Panc1 (cell line): ENCODE data around the gene GRID1. TPM values are rescaled to one million over a fixed set of nuclear protein-coding genes. Genes with fewer than 3 reads are reported as not detected.
"Not testable (repeated sequence)": the region's sequence is repeated elsewhere in the genome, so short reads cannot be mapped to it uniquely, and the experiment has no call there.

Source experiments
- ATAC-seq: fragments of 200-7000 bp; cut with Tn5 transposase; 2 replicates; pipeline ENCODE4 v1.9.1; 2020; ENCODE audit warnings: mild to moderate bottlenecking, moderate library complexity
- BruUV-seq: library from RNA; stranded (reverse); fragments of 400-500 nt; replicated peaks from 2 replicates; lab custom pipeline; 2021; lab: Mats Ljungman, UMichigan
- CTCF ChIA-PET: fragments of 300-600 bp; sonication (Branson Sonifier 250); formaldehyde crosslinking; loops from one replicate; lab custom pipeline; 2022; ENCODE audit warnings: antibody characterized with exemption; lab: Charles Lee
- POLR2A ChIA-PET: fragments of 300-600 bp; sonication (Branson Sonifier 250); formaldehyde crosslinking; loops from one replicate; lab custom pipeline; 2022; ENCODE audit warnings: antibody characterized with exemption; lab: Charles Lee
- DNase-seq: peaks from one replicate; pipeline ENCODE4 v3.0.0-alpha.2; 2010; ENCODE audit warnings: low read depth, low spot score
- H3K27ac ChIP-seq: 2 replicates; pipeline ENCODE4 v1.5.1; 2011; ENCODE audit warnings: mild to moderate bottlenecking, low read length, inconsistent platforms
- H3K27me3 ChIP-seq: fragments of 200-500 bp; sonication (Bioruptor generic); 2 replicates; pipeline ENCODE4 v1.6.0; 2014; ENCODE audit warnings: low read length, inconsistent platforms; ENCODE audit not compliant: control insufficient read depth, insufficient read depth
- H3K36me3 ChIP-seq: fragments of 200-500 bp; sonication (Bioruptor generic); 2 replicates; pipeline ENCODE4 v1.5.1; 2014; ENCODE audit warnings: inconsistent platforms, mild to moderate bottlenecking, low read length, moderate library complexity; ENCODE audit not compliant: control insufficient read depth, insufficient read depth
- H3K4me1 ChIP-seq: 2 replicates; pipeline ENCODE4 v1.5.1; 2011; ENCODE audit warnings: inconsistent platforms, mild to moderate bottlenecking, low read length, moderate library complexity; ENCODE audit not compliant: control insufficient read depth, insufficient read depth
- H3K4me3 ChIP-seq, 2 experiments: 2 replicates each; pipeline ENCODE4 v1.5.1; 2011 to 2012; ENCODE audit warnings: low read depth in 2 of 2, low read length in 2 of 2, mild to moderate bottlenecking in 2 of 2, inconsistent platforms in 1 of 2, moderate library complexity in 1 of 2
- H3K9me3 ChIP-seq: fragments of 200-500 bp; sonication (Bioruptor generic); 2 replicates; pipeline ENCODE4 v1.5.1; 2014; ENCODE audit warnings: low read depth, mild to moderate bottlenecking, inconsistent platforms, low read length, moderate library complexity; ENCODE audit not compliant: control insufficient read depth, insufficient read depth
- POLR2AphosphoS5 ChIP-seq: IDR thresholded peaks from 2 replicates; pipeline ENCODE4 v1.6.1; 2012; ENCODE audit warnings: mild to moderate bottlenecking, low read depth, low read length, moderate library complexity
- REST ChIP-seq, 2 experiments: IDR thresholded peaks; 2 replicates each; pipeline ENCODE4 v1.6.1; 2011 to 2012; ENCODE audit warnings: low read depth in 2 of 2, control low read depth in 1 of 2, low read length in 1 of 2, mild to moderate bottlenecking in 1 of 2, moderate library complexity in 1 of 2; ENCODE audit not compliant: insufficient read depth in 1 of 2
- SIN3A ChIP-seq: IDR thresholded peaks from 2 replicates; pipeline ENCODE4 v1.6.1; 2012; ENCODE audit warnings: low read depth, mild to moderate bottlenecking, low read length, moderate library complexity, borderline replicate concordance; ENCODE audit not compliant: insufficient read depth
- TCF7L2 ChIP-seq: IDR thresholded peaks from 2 replicates; pipeline ENCODE4 v1.6.1; 2011; ENCODE audit warnings: mild to moderate bottlenecking, low read depth, low read length, inconsistent platforms
- in situ Hi-C: cut with HindIII; loops from 2 replicates; pipeline ENCODE4 v1.10.0; 2016; ENCODE audit warnings: low sequenced_read_pairs, low pct_unique_long_range_greater_than_20kb
- intact Hi-C: fragments of 100-400 bp; cut with micrococcal nuclease; formaldehyde crosslinking; loops from one replicate; pipeline ENCODE4 v1.10.0; 2022; ENCODE audit not compliant: unreplicated experiment
- total RNA-seq: library from RNA; stranded (reverse); gene quantifications from one replicate; pipeline ENCODE4 v1.2.1, GENCODE V29; 2021; ENCODE audit not compliant: unreplicated experiment
- TF ChIP-seq, protein P1 (sequence below): fragments of 450-650 bp; IDR thresholded peaks from 2 replicates; pipeline ENCODE4 v1.5.1; 2017; ENCODE audit warnings: mild to moderate bottlenecking

Gene GRID1
- total RNA-seq, 1 experiment from 2014 or later = 2.3 TPM

GRCh38 chr10:86389441-86390193, 23.0 kb upstream of the GRID1 start:
- BruUV-seq = no TSS peak
- ChIA-PET POLR2A (no interaction called here), CTCF (interaction anchor here (0.7 kb wide), 1 partner anchor 78 kb away, joined by 5 read pairs; no protein-coding TSS in a partner anchor)
- Histone ChIP-seq H3K9me3 (no peaks in the 10 kb centered on the region), H3K27ac (no peak overlapping the region), H3K27me3 (peaks cover 9% of the 10 kb centered on the region), H3K4me1 (no peaks in the 10 kb centered on the region), H3K36me3 (no peaks in the 10 kb centered on the region), H3K4me3 (peak overlapping the region; percentile 26 to 36)
- TF ChIP-seq, protein P1, sequence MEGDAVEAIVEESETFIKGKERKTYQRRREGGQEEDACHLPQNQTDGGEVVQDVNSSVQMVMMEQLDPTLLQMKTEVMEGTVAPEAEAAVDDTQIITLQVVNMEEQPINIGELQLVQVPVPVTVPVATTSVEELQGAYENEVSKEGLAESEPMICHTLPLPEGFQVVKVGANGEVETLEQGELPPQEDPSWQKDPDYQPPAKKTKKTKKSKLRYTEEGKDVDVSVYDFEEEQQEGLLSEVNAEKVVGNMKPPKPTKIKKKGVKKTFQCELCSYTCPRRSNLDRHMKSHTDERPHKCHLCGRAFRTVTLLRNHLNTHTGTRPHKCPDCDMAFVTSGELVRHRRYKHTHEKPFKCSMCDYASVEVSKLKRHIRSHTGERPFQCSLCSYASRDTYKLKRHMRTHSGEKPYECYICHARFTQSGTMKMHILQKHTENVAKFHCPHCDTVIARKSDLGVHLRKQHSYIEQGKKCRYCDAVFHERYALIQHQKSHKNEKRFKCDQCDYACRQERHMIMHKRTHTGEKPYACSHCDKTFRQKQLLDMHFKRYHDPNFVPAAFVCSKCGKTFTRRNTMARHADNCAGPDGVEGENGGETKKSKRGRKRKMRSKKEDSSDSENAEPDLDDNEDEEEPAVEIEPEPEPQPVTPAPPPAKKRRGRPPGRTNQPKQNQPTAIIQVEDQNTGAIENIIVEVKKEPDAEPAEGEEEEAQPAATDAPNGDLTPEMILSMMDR = no peak
- TF ChIP-seq REST (IDR thresholded peaks at IDR 0.05; ENCODE audit: insufficient read depth in 1 of 2, low read depth in 2 of 2, low read length in 1 of 2) (no peak), SIN3A (no peak), POLR2AphosphoS5 (no peak)
- intact Hi-C loops (no loop called here), in situ Hi-C loops (no loop called here)
- no peak for DNase-seq
- peak; percentile 75 for ATAC-seq

DNA sequence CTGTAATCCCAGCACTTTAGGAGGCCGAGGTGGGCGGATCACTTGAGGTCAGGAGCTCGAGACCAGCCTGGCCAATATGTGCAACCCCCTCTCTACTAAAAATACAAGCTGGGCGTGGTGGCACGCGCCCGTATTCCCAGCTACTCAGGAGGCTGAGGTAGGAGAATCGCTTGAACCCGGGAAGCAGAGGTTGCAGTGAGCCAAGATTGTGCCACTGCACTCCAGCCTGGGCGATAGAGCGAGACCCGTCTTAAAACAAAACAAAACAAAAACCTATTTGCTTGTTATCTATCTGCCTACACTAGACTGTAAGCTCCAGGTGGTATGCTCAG, 22.5 kb upstream of the GRID1 start:
- H3K36me3 ChIP-seq, ATAC-seq, BruUV-seq, DNase-seq, in situ Hi-C loops, H3K9me3 ChIP-seq, intact Hi-C loops, H3K27ac ChIP-seq, H3K27me3 ChIP-seq, POLR2A ChIA-PET, H3K4me1 ChIP-seq: not testable (repeated sequence)
- CTCF ChIA-PET = interaction anchor here (0.7 kb wide), 2 partner anchors 79 to 201 kb away, joined by 5 to 7 read pairs; no protein-coding TSS in a partner anchor
- peak overlapping the region; percentile 26 to 36 for H3K4me3 ChIP-seq

- ChIA-PET POLR2A (no interaction called here), CTCF (interaction anchor here (0.5 to 0.7 kb wide), 3 partner anchors 202 to 452 kb away, joined by 3 to 7 read pairs (median 4); no protein-coding TSS in a partner anchor)
- H3K4me3 ChIP-seq = no peak overlapping the region
- in situ Hi-C loops (no loop called here), intact Hi-C loops (no loop called here)
- BruUV-seq = no TSS peak
- TF ChIP-seq, protein P1 = no peak
- TF ChIP-seq TCF7L2 (no peak), POLR2AphosphoS5 (no peak), SIN3A (no peak)
- ATAC-seq (no peak), DNase-seq (no peak)
- no peaks in the 10 kb centered on the region for H3K36me3 ChIP-seq
- no peaks in the 10 kb centered on the region for H3K9me3 ChIP-seq
- H3K27me3 ChIP-seq = peaks cover 9% of the 10 kb centered on the region
- no peak overlapping the region for H3K27ac ChIP-seq
- H3K4me1 ChIP-seq = no peaks in the 10 kb centered on the region
These were observed 21.6 kb upstream of the GRID1 start for GRCh38 chr10:86388119-86388704.
